Neural progenitor cell (in vitro differentiated cells): ENCODE data around the gene CCDC78. TPM values are rescaled to one million over a fixed set of nuclear protein-coding genes. Genes with fewer than 3 reads are reported as not detected.

Source experiments
- DNase-seq: peaks from one replicate; pipeline ENCODE4 v3.0.0-alpha.2; 2016; ENCODE audit warnings: low spot score
- H2AFZ ChIP-seq: fragments of 200-600 bp; sonication (generic); replicated peaks from 2 replicates; pipeline ENCODE4 v1.6.1; 2016; ENCODE audit warnings: antibody characterized with exemption
- H3F3A ChIP-seq: fragments of 200-600 bp; sonication (generic); 2 replicates; pipeline ENCODE4 v1.6.1; 2016; ENCODE audit warnings: antibody characterized with exemption, low read depth
- H3K27ac ChIP-seq: fragments of 200-600 bp; sonication (generic); 2 replicates; pipeline ENCODE4 v1.5.1; 2016; ENCODE audit warnings: mild to moderate bottlenecking
- H3K27me3 ChIP-seq: fragments of 200-600 bp; sonication (generic); 2 replicates; pipeline ENCODE4 v1.6.1; 2016; ENCODE audit warnings: mild to moderate bottlenecking, moderate library complexity
- H3K36me3 ChIP-seq: fragments of 200-600 bp; sonication (generic); 2 replicates; pipeline ENCODE4 v1.5.1; 2016
- H3K4me1 ChIP-seq: fragments of 200-600 bp; sonication (generic); 2 replicates; pipeline ENCODE4 v1.6.1; 2016; ENCODE audit warnings: mixed run types
- H3K4me2 ChIP-seq: fragments of 200-600 bp; sonication (generic); 2 replicates; pipeline ENCODE4 v1.6.1; 2016
- H3K4me3 ChIP-seq: fragments of 200-600 bp; sonication (generic); 2 replicates; pipeline ENCODE4 v1.5.1; 2016
- H3K79me2 ChIP-seq: fragments of 200-600 bp; sonication (generic); 2 replicates; pipeline ENCODE4 v1.6.1; 2016; ENCODE audit warnings: low read depth
- H3K9ac ChIP-seq: fragments of 200-600 bp; sonication (generic); 2 replicates; pipeline ENCODE4 v1.6.1; 2016
- H3K9me3 ChIP-seq: fragments of 200-600 bp; sonication (generic); 2 replicates; pipeline ENCODE4 v1.5.1; 2016; ENCODE audit warnings: low read depth
- H4K20me1 ChIP-seq: fragments of 200-600 bp; sonication (generic); 2 replicates; pipeline ENCODE4 v1.6.1; 2016; ENCODE audit warnings: low read depth
- H3K27ac Mint-ChIP-seq: 3 replicates; pipeline ENCODE4 v1.8.0; 2021; ENCODE audit warnings: mixed read lengths
- H3K27me3 Mint-ChIP-seq: 2 replicates; pipeline ENCODE4 v1.8.0; 2022; ENCODE audit warnings: low read depth, mild to moderate bottlenecking, inconsistent platforms, moderate library complexity, mixed read lengths; ENCODE audit not compliant: insufficient read depth
- H3K36me3 Mint-ChIP-seq: 3 replicates; pipeline ENCODE4 v1.8.0; 2021; ENCODE audit warnings: mixed read lengths
- H3K4me1 Mint-ChIP-seq: 3 replicates; pipeline ENCODE4 v1.8.0; 2021; ENCODE audit warnings: mixed read lengths
- H3K4me3 Mint-ChIP-seq: 3 replicates; pipeline ENCODE4 v1.8.0; 2021; ENCODE audit warnings: mild to moderate bottlenecking, moderate library complexity, mixed read lengths
- H3K9me3 Mint-ChIP-seq: 3 replicates; pipeline ENCODE4 v1.8.0; 2020; ENCODE audit warnings: mixed read lengths
- CTCF ChIP-seq: fragments of 200-600 bp; sonication (generic); IDR thresholded peaks from 2 replicates; pipeline ENCODE4 v1.5.1; 2017; ENCODE audit warnings: antibody characterized with exemption, mild to moderate bottlenecking
- EZH2 ChIP-seq: fragments of 200-600 bp; sonication (generic); IDR thresholded peaks from 2 replicates; pipeline ENCODE4 v1.6.1; 2017; ENCODE audit warnings: antibody characterized with exemption, mild to moderate bottlenecking, moderate library complexity
- EZH2phosphoT487 ChIP-seq: fragments of 200-600 bp; sonication (generic); IDR thresholded peaks from 2 replicates; pipeline ENCODE4 v1.6.1; 2017; ENCODE audit warnings: antibody characterized with exemption
- total RNA-seq: library from RNA; depleted of rRNA; stranded (reverse); fragments of >200 nt; gene quantifications from 2 replicates; pipeline ENCODE4 v1.2.3, GENCODE V29; 2015; ENCODE audit warnings: low replicate concordance

The CCDC78 gene
- total RNA-seq, 1 donor from 2014 or later = 0.67 TPM

- H3K9me3 Mint-ChIP-seq = no peaks in the 10 kb centered on the region
- Histone ChIP-seq H3K79me2 (no peaks in the 10 kb centered on the region), H3K9me3 (no peaks in the 10 kb centered on the region), H3F3A (peaks cover 33% of the 10 kb centered on the region), H3K4me3 (peak overlapping the region; percentile 43), H3K27me3 (peaks cover 45% of the 10 kb centered on the region), H3K36me3 (no peaks in the 10 kb centered on the region), H3K27ac (no peak overlapping the region), H3K4me2 (peak overlapping the region; percentile 92), H3K4me1 (peaks cover 8% of the 10 kb centered on the region), H2AFZ (no peak overlapping the region), H3K9ac (no peak overlapping the region), H4K20me1 (peaks cover 26% of the 10 kb centered on the region)
- H3K4me3 Mint-ChIP-seq = peak overlapping the region; percentile 70
- no peaks in the 10 kb centered on the region for H3K36me3 Mint-ChIP-seq
- no peak overlapping the region for H3K27ac Mint-ChIP-seq
- peak; percentile 39 for TF ChIP-seq EZH2phosphoT487
- no peak for TF ChIP-seq CTCF
- TF ChIP-seq EZH2 = peak; percentile 72
- no peaks in the 10 kb centered on the region for H3K4me1 Mint-ChIP-seq
- DNase-seq = peak; percentile 50
- peaks cover 7% of the 10 kb centered on the region for H3K27me3 Mint-ChIP-seq
Observed at GRCh38 chr16:727291-727977, 1.2 kb upstream of the CCDC78 start.

GRCh38 chr16:726188-726437, 130 bp downstream of the CCDC78 start:
- no peak overlapping the region for H3K4me2 ChIP-seq
- H3K9me3 Mint-ChIP-seq = no peaks in the 10 kb centered on the region
- no peak overlapping the region for H3K9ac ChIP-seq

GRCh38 chr16:725463-726187, 618 bp downstream of the CCDC78 start:
- Mint-ChIP-seq H3K27me3 (peaks cover 8% of the 10 kb centered on the region), H3K4me1 (no peaks in the 10 kb centered on the region), H3K27ac (no peak overlapping the region), H3K9me3 (no peaks in the 10 kb centered on the region), H3K4me3 (peak overlapping the region; percentile 30), H3K36me3 (no peaks in the 10 kb centered on the region)
- DNase-seq = no peak
- Histone ChIP-seq H2AFZ (no peak overlapping the region), H3K79me2 (no peaks in the 10 kb centered on the region), H3K4me3 (no peak overlapping the region), H3K9ac (no peak overlapping the region), H3K36me3 (no peaks in the 10 kb centered on the region), H3K27me3 (peaks cover 45% of the 10 kb centered on the region), H4K20me1 (peaks cover 37% of the 10 kb centered on the region), H3F3A (peaks cover 41% of the 10 kb centered on the region), H3K27ac (no peak overlapping the region), H3K4me1 (peaks cover 8% of the 10 kb centered on the region), H3K4me2 (no peak overlapping the region), H3K9me3 (no peaks in the 10 kb centered on the region)
- no peak for TF ChIP-seq CTCF
- TF ChIP-seq EZH2 = no peak
- no peak for TF ChIP-seq EZH2phosphoT487

More at GRCh38 chr16:726188-726437, 130 bp downstream of the CCDC78 start:
- Histone ChIP-seq H3K4me3 (no peak overlapping the region), H3K9me3 (no peaks in the 10 kb centered on the region), H2AFZ (no peak overlapping the region), H3K27me3 (peaks cover 45% of the 10 kb centered on the region), H3K4me1 (peaks cover 8% of the 10 kb centered on the region), H4K20me1 (peaks cover 37% of the 10 kb centered on the region), H3K27ac (no peak overlapping the region), H3K79me2 (no peaks in the 10 kb centered on the region), H3K36me3 (no peaks in the 10 kb centered on the region), H3F3A (peaks cover 36% of the 10 kb centered on the region)
- Mint-ChIP-seq H3K36me3 (no peaks in the 10 kb centered on the region), H3K4me3 (no peak overlapping the region), H3K4me1 (no peaks in the 10 kb centered on the region), H3K27me3 (peaks cover 7% of the 10 kb centered on the region), H3K27ac (no peak overlapping the region)
- DNase-seq = peak; percentile 44
- TF ChIP-seq EZH2 (no peak), EZH2phosphoT487 (no peak), CTCF (no peak)
